ENCODE measurements around the gene PROC. TPM values are rescaled to one million over a fixed set of nuclear protein-coding genes. Genes with fewer than 3 reads are reported as not detected.

Gene PROC
- total and polyA plus RNA-seq, 9 of the 15 experiments (the other 6 are each of a cell fraction or from before 2014, with no cell fraction given), result not detected

DNA sequence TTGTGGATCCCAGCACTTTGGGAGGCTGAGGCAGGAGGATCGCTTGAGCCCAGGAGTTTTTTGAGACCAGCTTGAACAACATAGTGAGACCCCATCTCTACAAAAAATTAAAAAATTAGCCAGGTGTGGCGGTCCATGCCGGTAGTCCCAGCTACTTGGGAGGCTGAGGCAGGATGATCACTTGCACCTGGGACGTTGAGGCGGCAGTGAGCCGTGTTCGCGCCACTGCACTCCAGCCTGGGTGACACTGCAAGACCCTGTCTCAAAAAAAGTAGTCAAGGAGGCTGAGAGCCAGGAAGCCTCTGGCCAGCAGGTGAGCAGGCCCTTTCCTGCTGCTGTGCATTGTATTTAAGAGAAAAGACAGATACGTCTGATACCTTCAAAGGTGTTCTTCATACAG, 11.1 kb upstream of the PROC start (continued):
- TF ChIP-seq HNRNPUL1 (IDR thresholded peaks at IDR 0.05; ENCODE audit: low read length) (no peak), DDX20 (tag; IDR thresholded peaks at IDR 0.05; ENCODE audit: low read depth) (no peak), SIX5 (IDR thresholded peaks at IDR 0.05; ENCODE audit: borderline replicate concordance in 1 of 2, insufficient read depth in 1 of 2, low read depth in 1 of 2, low read length in 2 of 2) (no peak), HNRNPLL (IDR thresholded peaks at IDR 0.05; ENCODE audit: low read depth, low read length, poor library complexity, severe bottlenecking) (no peak)

DNA sequence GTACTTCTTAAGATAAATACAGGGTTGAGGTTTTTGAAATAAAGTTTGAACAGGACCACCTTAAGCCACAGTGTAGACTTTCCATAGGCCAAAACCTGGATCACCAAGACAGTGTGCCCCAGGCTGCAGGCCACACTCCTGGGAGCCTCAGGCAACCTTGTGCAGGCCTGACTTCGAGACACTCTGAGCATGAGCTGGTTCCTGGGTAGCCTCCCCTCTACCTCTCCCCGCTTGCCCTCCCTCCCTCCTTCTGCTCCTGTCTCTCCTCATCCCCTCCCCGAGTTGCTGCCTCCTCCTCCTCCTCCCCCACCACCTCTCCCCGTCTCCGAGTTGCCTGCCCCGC, 10.6 kb upstream of the PROC start:
- no peaks in the 10 kb centered on the region for H4K20me1 ChIP-seq (replicated peaks; ENCODE audit: control insufficient read depth, insufficient read depth, low read length)
- no peaks in the 10 kb centered on the region for H3K79me2 ChIP-seq (ENCODE audit: control insufficient read depth, insufficient read depth, low read length)
- H3K36me3 ChIP-seq (ENCODE audit: control insufficient read depth, insufficient read depth, low read length), result no peaks in the 10 kb centered on the region
- H3K27me3 ChIP-seq (ENCODE audit: control insufficient read depth in 2 of 2, insufficient read depth in 2 of 2, low read length in 2 of 2), result no peaks in the 10 kb centered on the region
- no peak overlapping the region for H3K4me3 ChIP-seq
- POLR2A ChIA-PET, result interaction anchor here (0.6 to 1.4 kb wide), 3 partner anchors 19 to 120 kb away, joined by 3 to 5 read pairs (median 4); no protein-coding TSS in a partner anchor
- no TSS peak for BruUV-seq (replicated peaks)
- FAIRE-seq (peak; percentile 69), DNase-seq (ENCODE audit: extremely low read depth in 1 of 4, low spot score in 3 of 4) (no peak), ATAC-seq (peak; percentile 71)
- 0% methylated on average over 1 of the region's 6 CpGs for WGBS (ENCODE audit: insufficient coverage, low coverage, missing lambda C conversion rate)
- H3K9me3 ChIP-seq (replicated peaks; ENCODE audit: control insufficient read depth, insufficient read depth, low read depth, low read length), result no peaks in the 10 kb centered on the region; the same call in 1 of the 2 replicates
- in situ Hi-C loops (cut with MboI) (no loop called here), intact Hi-C loops (cut with micrococcal nuclease) (no loop called here)
- no peaks in the 10 kb centered on the region for H3K9me1 ChIP-seq (ENCODE audit: control insufficient read depth, insufficient read depth, low read length)
- H3K4me2 ChIP-seq (ENCODE audit: insufficient read depth, low read length), result peak overlapping the region; percentile 50
- CTCF ChIA-PET (ENCODE audit: low intra/inter-chr PET ratio), result no interaction called here
- H2AFZ ChIP-seq (ENCODE audit: low read depth, low read length), result peak overlapping the region; percentile 64
- peak overlapping the region in 1 of 2 experiments; percentile 76; a peak in 1 of 4 replicates for H3K9ac ChIP-seq (ENCODE audit: insufficient read depth in 1 of 2, low read depth in 2 of 2, low read length in 2 of 2)
- H3K4me1 ChIP-seq (replicated peaks in 1 of 2; ENCODE audit: control insufficient read depth in 2 of 2, insufficient read depth in 2 of 2, low read length in 2 of 2), result peaks cover 17 to 18% of the 10 kb centered on the region in 2 experiments
- peak overlapping the region; percentile 32; the same call in 2 of the 3 replicates for H3K27ac ChIP-seq (ENCODE audit: extremely low read depth, low read depth, low read length)
- peak; percentile 95 for TF ChIP-seq L3MBTL2 (IDR thresholded peaks at IDR 0.05)
- TF ChIP-seq CBX3 (IDR thresholded peaks at IDR 0.05; ENCODE audit: borderline replicate concordance in 1 of 2, low read length in 2 of 2), result 0 out of 3 replicates have a peak, but pooled peaks of 1 of the 2 experiments have one; percentile 43
- no peak for TF ChIP-seq ZNF24 (IDR thresholded peaks at IDR 0.05)
- TF ChIP-seq SIRT6 (IDR thresholded peaks at IDR 0.05; ENCODE audit: low read depth, low read length), result no peak
- peak; percentile 79 to 94 for TF ChIP-seq E2F6 (IDR thresholded peaks at IDR 0.05; ENCODE audit: borderline replicate concordance in 1 of 2, extremely low read depth in 1 of 2, insufficient read depth in 1 of 2, insufficient read length in 1 of 2, low read depth in 1 of 2, low read length in 1 of 2, poor library complexity in 1 of 2, severe bottlenecking in 1 of 2)
- 0 out of 2 replicates have a peak, but pooled peaks have one; percentile 2 for TF ChIP-seq ARID4B (CRISPR knock-in tag; IDR thresholded peaks at IDR 0.05)
- TF ChIP-seq ZNF184 (CRISPR knock-in tag; IDR thresholded peaks at IDR 0.05), result no peak
- no peak for TF ChIP-seq TEAD1 (CRISPR knock-in tag; IDR thresholded peaks at IDR 0.05)
- no peak for TF ChIP-seq RBFOX2 (IDR thresholded peaks at IDR 0.05; ENCODE audit: low read depth, low read length)
- no peak for TF ChIP-seq POLR2H (tag; IDR thresholded peaks at IDR 0.05; ENCODE audit: low read depth)
- peak; percentile 61; the same call in 1 of the 2 replicates for TF ChIP-seq HDAC2 (IDR thresholded peaks at IDR 0.05)
- TF ChIP-seq RFX5 (IDR thresholded peaks at IDR 0.05; ENCODE audit: low read depth, low read length), result no peak
